Endothelial cell of umbilical vein (primary cell): ENCODE measurements around the gene HMHB1. TPM values are rescaled to one million over a fixed set of nuclear protein-coding genes. Genes with fewer than 3 reads are reported as not detected.

Source experiments
- BruUV-seq: library from RNA; stranded (reverse); fragments of 400-500 nt; replicated peaks from 2 replicates; lab custom pipeline; 2021; lab: Mats Ljungman, UMichigan
- CTCF ChIA-PET: fragments of 300-600, 350-600 bp; sonication (Branson Sonifier 250); formaldehyde crosslinking; loops from one replicate; lab custom pipeline; 2021; ENCODE audit warnings: antibody characterized with exemption, inconsistent platforms; lab: Charles Lee
- POLR2A ChIA-PET: fragments of 300-600, 350-600 bp; sonication (Branson Sonifier 250); formaldehyde crosslinking; loops from one replicate; lab custom pipeline; 2021; ENCODE audit warnings: antibody characterized with exemption, inconsistent platforms; lab: Charles Lee
- DNase-seq: peaks from one replicate; pipeline ENCODE4 v3.0.0-alpha.2; 2011; ENCODE audit warnings: low read depth, low spot score
- FAIRE-seq: peaks from 2 replicates; lab custom pipeline; 2011; peaks lifted over from hg19 to GRCh38; lab: Jason Lieb, UNC
- H2AFZ ChIP-seq: 2 replicates; pipeline ENCODE4 v1.6.0; 2012; ENCODE audit warnings: low read depth, low read length, control low read depth, inconsistent platforms
- H3K27ac ChIP-seq: 2 replicates; pipeline ENCODE4 v1.5.1; 2011; ENCODE audit warnings: low read depth, mild to moderate bottlenecking, control low read depth, low read length, moderate library complexity; ENCODE audit not compliant: insufficient read depth
- H3K27me3 ChIP-seq, 2 experiments: 2 replicates each; pipeline versions ENCODE4 v1.6.0 to v1.6.1; 2011; ENCODE audit warnings: low read length in 2 of 2, mixed read lengths in 1 of 2; ENCODE audit not compliant: control insufficient read depth in 2 of 2, insufficient read depth in 2 of 2
- H3K36me3 ChIP-seq, 2 experiments: 2 replicates in 1 of 2; 3 replicates in 1 of 2; pipeline ENCODE4 v1.5.1; 2011; ENCODE audit warnings: low read length in 2 of 2, mild to moderate bottlenecking in 1 of 2, moderate library complexity in 1 of 2; ENCODE audit not compliant: control insufficient read depth in 2 of 2, insufficient read depth in 2 of 2; ENCODE audit errors: extremely low read depth in 1 of 2
- H3K4me1 ChIP-seq: 3 replicates; pipeline ENCODE4 v1.5.1; 2011; ENCODE audit warnings: mild to moderate bottlenecking, low read length; ENCODE audit not compliant: control insufficient read depth, insufficient read depth; ENCODE audit errors: extremely low read depth
- H3K4me2 ChIP-seq: 2 replicates; pipeline ENCODE4 v1.6.1; 2011; ENCODE audit warnings: low read length, control low read depth, mixed read lengths; ENCODE audit not compliant: insufficient read depth
- H3K4me3 ChIP-seq, 3 experiments: fragments of 200-600 bp in 1 of 3; sonication (generic), shearing (Covaris generic) in 1 of 3; replicated peaks in 1 of 3; 2 replicates each; pipeline ENCODE4 v1.5.1; 2011 to 2016; ENCODE audit warnings: control low read depth in 3 of 3, low read length in 3 of 3, mild to moderate bottlenecking in 2 of 3, inconsistent platforms in 1 of 3, low read depth in 1 of 3, moderate library complexity in 1 of 3; ENCODE audit not compliant: insufficient read depth in 1 of 3
- H3K79me2 ChIP-seq: 2 replicates; pipeline ENCODE4 v1.6.0; 2012; ENCODE audit warnings: low read length, inconsistent platforms; ENCODE audit not compliant: control insufficient read depth, insufficient read depth
- H3K9ac ChIP-seq: replicated peaks from 2 replicates; pipeline ENCODE3; 2011; ENCODE audit warnings: low read length, control low read depth; ENCODE audit not compliant: insufficient read depth; ENCODE audit errors: extremely low read depth
- H3K9me1 ChIP-seq: replicated peaks from 3 replicates; pipeline ENCODE4 v1.6.0; 2011; ENCODE audit warnings: mild to moderate bottlenecking, low read length; ENCODE audit not compliant: control insufficient read depth, insufficient read depth; ENCODE audit errors: extremely low read depth
- H3K9me3 ChIP-seq: replicated peaks from 2 replicates; pipeline ENCODE4 v1.5.1; 2012; ENCODE audit warnings: low read length, inconsistent platforms; ENCODE audit not compliant: control insufficient read depth, insufficient read depth
- H4K20me1 ChIP-seq: replicated peaks from 2 replicates; pipeline ENCODE3; 2011; ENCODE audit warnings: mild to moderate bottlenecking, low read length; ENCODE audit not compliant: control insufficient read depth, insufficient read depth; ENCODE audit errors: extremely low read depth
- EZH2 ChIP-seq: IDR thresholded peaks from 2 replicates; pipeline ENCODE4 v1.6.1; 2012; ENCODE audit warnings: borderline replicate concordance, low read depth, mild to moderate bottlenecking, moderate library complexity, low read length, inconsistent platforms; ENCODE audit not compliant: severe bottlenecking
- FOS ChIP-seq: IDR thresholded peaks from 2 replicates; pipeline ENCODE4 v1.6.1; 2011; ENCODE audit warnings: mild to moderate bottlenecking, low read length, moderate library complexity, borderline replicate concordance; ENCODE audit not compliant: insufficient read depth
- GATA2 ChIP-seq: IDR thresholded peaks from 2 replicates; pipeline ENCODE4 v1.7.0; 2011; ENCODE audit warnings: low read depth, mild to moderate bottlenecking, moderate library complexity, mixed read lengths, low read length; ENCODE audit not compliant: insufficient read length, insufficient read depth
- JUN ChIP-seq: IDR thresholded peaks from 2 replicates; pipeline ENCODE4 v1.6.1; 2011; ENCODE audit warnings: borderline replicate concordance, low read depth; ENCODE audit not compliant: insufficient read length, insufficient read depth
- MYC ChIP-seq: IDR thresholded peaks from one replicate; pipeline ENCODE4 v1.6.1; 2011; ENCODE audit warnings: mild to moderate bottlenecking, low read depth, low read length
- POLR2A ChIP-seq: IDR thresholded peaks from 2 replicates; pipeline ENCODE4 v1.6.1; 2012; ENCODE audit warnings: low read depth, mild to moderate bottlenecking, control low read depth, low read length
- POLR2AphosphoS5 ChIP-seq: IDR thresholded peaks from 2 replicates; pipeline ENCODE4 v1.6.1; 2012; ENCODE audit warnings: low read depth, mild to moderate bottlenecking, control low read depth, low read length, moderate library complexity; ENCODE audit not compliant: insufficient read depth
- dilution Hi-C: fragments of 300-500 bp; cut with MboI; formaldehyde crosslinking; loops from one replicate; pipeline ENCODE4 v1.15.0; 2019; ENCODE audit warnings: low sequenced_read_pairs; ENCODE audit not compliant: extremely low pct_ligation_motif_present
- intact Hi-C: fragments of 100-400 bp; cut with micrococcal nuclease; formaldehyde crosslinking; loops from one replicate; pipeline ENCODE4 v1.10.0; 2022
- polyA plus RNA-seq, 4 experiments: library from polyadenylated mRNA; depleted of rRNA in 3 of 4; stranded (reverse) in 3 of 4; unstranded in 1 of 4; fragments of >200 nt; gene quantifications; 2 replicates each; pipeline versions ENCODE4 v1.2.1 to v1.2.3, GENCODE V29; 2011 to 2012; ENCODE audit warnings: missing spikeins in 1 of 4
- total RNA-seq: library from RNA; stranded (reverse); gene quantifications from 2 replicates; pipeline ENCODE4 v1.2.3, GENCODE V29; 2021
- TF ChIP-seq, protein P1 (sequence below), 2 donors: IDR thresholded peaks; 1 replicate in 1 of 2; 2 replicates in 1 of 2; pipeline ENCODE4 v1.5.1; 2011; ENCODE audit warnings: low read length in 2 of 2, mild to moderate bottlenecking in 2 of 2, moderate library complexity in 2 of 2, control low read depth in 1 of 2, inconsistent platforms in 1 of 2, low read depth in 1 of 2; ENCODE audit not compliant: insufficient read depth in 1 of 2; ENCODE audit errors: extremely low read depth in 1 of 2
- TF ChIP-seq, protein P2 (sequence below): IDR thresholded peaks from 2 replicates; pipeline ENCODE4 v1.6.1; 2011; ENCODE audit not compliant: insufficient read depth, insufficient read length

HMHB1 gene
- total and polyA plus RNA-seq, 2 donors (not counting 3 experiments of a cell fraction or from before 2014, with no cell fraction given), result not detected

DNA sequence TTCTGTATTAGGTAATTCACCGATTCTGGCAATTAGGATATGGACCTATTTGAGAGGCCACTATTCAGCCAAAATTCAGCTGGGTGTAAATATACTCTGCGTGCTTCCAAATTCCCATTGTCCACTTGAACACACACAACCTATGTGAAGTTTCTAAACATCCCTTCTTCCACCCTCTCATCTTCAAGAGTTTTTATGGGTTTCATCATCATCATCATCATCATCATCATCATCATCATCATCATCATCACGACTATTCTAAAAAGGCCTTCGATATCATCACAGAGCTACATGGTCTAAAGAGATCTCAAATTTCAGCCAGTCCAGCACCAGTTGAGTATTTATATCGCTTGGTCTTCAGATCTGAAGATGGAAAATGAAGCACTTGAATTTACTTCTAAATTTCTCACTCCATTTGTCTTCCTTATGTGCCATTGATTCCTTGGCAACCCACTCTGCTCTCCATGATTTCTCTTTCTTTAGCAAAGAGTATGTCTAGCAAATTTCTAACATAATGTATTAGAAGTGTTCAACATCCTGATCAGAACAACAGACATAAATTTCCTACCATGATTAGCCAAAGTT, 49.2 kb upstream of the HMHB1 start:
- H3K79me2 ChIP-seq, result no peaks in the 10 kb centered on the region
- no peak overlapping the region for H3K27ac ChIP-seq
- no peak for FAIRE-seq
- no TSS peak for BruUV-seq
- no peak overlapping the region for H3K9ac ChIP-seq
- no peak overlapping the region for H2AFZ ChIP-seq
- no peaks in the 10 kb centered on the region for H3K36me3 ChIP-seq
- dilution Hi-C loops, result no loop called here
- no peak overlapping the region for H3K4me3 ChIP-seq
- no peaks in the 10 kb centered on the region for H4K20me1 ChIP-seq
- peaks cover 0 to 1% of the 10 kb centered on the region in 2 experiments for H3K27me3 ChIP-seq
- H3K4me1 ChIP-seq, result no peaks in the 10 kb centered on the region
- H3K9me1 ChIP-seq, result no peaks in the 10 kb centered on the region
- H3K9me3 ChIP-seq, result no peaks in the 10 kb centered on the region
- intact Hi-C loops, result no loop called here
- POLR2A ChIA-PET, result no interaction called here
- DNase-seq, result no peak
- CTCF ChIA-PET, result no interaction called here
- no peak for TF ChIP-seq POLR2AphosphoS5
- no peak for TF ChIP-seq GATA2
- TF ChIP-seq, protein P1, sequence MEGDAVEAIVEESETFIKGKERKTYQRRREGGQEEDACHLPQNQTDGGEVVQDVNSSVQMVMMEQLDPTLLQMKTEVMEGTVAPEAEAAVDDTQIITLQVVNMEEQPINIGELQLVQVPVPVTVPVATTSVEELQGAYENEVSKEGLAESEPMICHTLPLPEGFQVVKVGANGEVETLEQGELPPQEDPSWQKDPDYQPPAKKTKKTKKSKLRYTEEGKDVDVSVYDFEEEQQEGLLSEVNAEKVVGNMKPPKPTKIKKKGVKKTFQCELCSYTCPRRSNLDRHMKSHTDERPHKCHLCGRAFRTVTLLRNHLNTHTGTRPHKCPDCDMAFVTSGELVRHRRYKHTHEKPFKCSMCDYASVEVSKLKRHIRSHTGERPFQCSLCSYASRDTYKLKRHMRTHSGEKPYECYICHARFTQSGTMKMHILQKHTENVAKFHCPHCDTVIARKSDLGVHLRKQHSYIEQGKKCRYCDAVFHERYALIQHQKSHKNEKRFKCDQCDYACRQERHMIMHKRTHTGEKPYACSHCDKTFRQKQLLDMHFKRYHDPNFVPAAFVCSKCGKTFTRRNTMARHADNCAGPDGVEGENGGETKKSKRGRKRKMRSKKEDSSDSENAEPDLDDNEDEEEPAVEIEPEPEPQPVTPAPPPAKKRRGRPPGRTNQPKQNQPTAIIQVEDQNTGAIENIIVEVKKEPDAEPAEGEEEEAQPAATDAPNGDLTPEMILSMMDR (IDR thresholded peaks at IDR 0.05; ENCODE audit: extremely low read depth in 1 of 2, insufficient read depth in 1 of 2, low read depth in 1 of 2, low read length in 2 of 2), result no peak
- TF ChIP-seq, protein P2, sequence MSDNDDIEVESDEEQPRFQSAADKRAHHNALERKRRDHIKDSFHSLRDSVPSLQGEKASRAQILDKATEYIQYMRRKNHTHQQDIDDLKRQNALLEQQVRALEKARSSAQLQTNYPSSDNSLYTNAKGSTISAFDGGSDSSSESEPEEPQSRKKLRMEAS, result no peak
- no peak for TF ChIP-seq JUN
- TF ChIP-seq POLR2A, result no peak
- no peak for TF ChIP-seq MYC
- no peak for TF ChIP-seq EZH2
- TF ChIP-seq FOS, result no peak
- no peak overlapping the region for H3K4me2 ChIP-seq
